NCI-H2107 treated with DMSO at 0.1 percent for 48 hours (cell line): ENCODE measurements around the gene MEGF11.
"Not testable (repeated sequence)": the region's sequence is repeated elsewhere in the genome, so short reads cannot be mapped to it uniquely, and the experiment has no call there.

Experiments used
- DNase-seq: peaks from one replicate; lab custom pipeline; 2025; ENCODE audit not compliant: unreplicated experiment; lab: John Stamatoyannopoulos, UW

The MEGF11 gene

GRCh38 chr15:65909831-65910230, 343.7 kb downstream of the MEGF11 start:
- DNase-seq: no peak

GRCh38 chr15:65908876-65909275, 344.7 kb downstream of the MEGF11 start:
- no peak for DNase-seq

- no peak for DNase-seq
These were observed 345.9 kb downstream of the MEGF11 start for GRCh38 chr15:65907661-65908060.

DNA sequence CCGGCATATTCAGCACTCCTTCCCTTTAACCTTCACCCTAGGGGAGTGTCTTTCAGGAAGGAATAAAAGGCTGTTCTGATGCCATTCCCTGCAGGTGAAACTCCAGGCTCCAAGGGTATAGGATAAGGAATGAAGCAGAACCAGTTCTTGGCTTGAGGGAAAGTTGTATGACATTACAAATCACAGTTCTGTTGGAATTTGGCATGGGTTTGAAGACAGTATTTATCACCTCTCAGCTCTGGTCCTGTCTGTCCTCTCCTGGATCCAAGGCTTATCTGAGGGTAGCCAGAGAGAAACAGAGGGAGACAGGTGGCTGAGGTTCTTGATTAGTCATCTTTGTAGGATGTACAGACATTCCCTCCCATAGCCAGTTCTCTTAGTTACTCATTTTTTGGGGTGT, 347.2 kb downstream of the MEGF11 start:
- no peak for DNase-seq

- no peak for DNase-seq
These were observed 349.2 kb downstream of the MEGF11 start for GRCh38 chr15:65904301-65904700.

- DNase-seq: peak; percentile 10
These were observed 350.1 kb downstream of the MEGF11 start for GRCh38 chr15:65903296-65904073.

DNA sequence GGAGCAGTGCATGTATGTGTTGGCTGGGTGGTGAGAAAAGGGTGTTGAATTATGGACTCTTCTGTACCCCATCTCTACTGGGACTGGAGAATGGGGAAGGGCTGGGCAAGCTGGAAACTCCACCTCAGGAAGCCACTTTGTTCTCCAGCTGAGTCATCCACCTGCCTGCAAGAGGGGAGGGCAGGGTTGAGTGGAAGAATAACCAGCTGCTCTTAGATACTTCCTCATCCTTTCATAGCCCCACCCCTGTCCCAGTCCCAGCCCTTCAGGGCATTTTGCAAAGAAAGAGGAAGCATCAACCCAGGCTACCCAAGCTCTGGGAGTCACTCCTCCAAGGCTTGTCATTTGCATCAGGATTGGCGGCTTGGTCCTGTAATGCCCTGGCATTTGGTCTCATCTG, 351.2 kb downstream of the MEGF11 start:
- DNase-seq: peak; percentile 39

DNA sequence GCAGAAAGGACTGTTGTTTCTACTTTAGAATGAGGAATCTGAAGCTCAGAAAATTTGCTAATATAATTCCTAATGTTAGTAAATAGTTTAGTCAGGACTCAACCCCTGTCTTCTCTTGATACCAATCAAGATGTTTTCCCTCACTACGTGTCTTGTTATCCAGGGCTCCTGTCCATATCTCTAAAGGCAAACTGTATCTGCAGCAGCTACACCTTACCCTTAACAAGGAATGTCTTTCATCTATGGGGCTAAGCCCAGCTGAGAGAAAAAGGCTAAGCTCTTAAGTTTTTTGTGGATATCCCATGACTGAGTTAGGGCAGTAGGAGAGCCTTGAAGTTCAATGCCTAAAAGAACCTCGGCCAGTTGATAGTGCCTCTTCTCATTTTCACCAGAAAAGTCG, 351.7 kb downstream of the MEGF11 start:
- DNase-seq: no peak

DNA sequence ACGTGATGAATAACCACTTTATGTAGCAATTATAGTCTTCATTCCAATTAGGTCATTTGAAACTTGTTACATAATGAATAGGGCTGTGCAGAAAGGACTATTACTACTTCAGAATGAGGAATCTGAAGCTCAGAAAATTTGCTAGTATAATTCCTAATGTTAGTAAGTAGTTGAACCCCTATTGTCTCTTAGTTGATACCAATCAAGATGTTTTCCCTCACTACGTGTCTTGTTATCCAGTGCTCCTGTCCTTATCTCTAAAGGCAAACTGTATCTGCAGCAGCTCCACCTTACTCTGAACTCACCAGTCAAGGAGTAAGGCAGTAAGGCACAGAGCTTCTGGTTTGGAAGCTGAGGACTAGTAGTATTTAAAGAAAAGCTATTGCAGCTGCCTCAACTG, 352.2 kb downstream of the MEGF11 start:
- no peak for DNase-seq

DNA sequence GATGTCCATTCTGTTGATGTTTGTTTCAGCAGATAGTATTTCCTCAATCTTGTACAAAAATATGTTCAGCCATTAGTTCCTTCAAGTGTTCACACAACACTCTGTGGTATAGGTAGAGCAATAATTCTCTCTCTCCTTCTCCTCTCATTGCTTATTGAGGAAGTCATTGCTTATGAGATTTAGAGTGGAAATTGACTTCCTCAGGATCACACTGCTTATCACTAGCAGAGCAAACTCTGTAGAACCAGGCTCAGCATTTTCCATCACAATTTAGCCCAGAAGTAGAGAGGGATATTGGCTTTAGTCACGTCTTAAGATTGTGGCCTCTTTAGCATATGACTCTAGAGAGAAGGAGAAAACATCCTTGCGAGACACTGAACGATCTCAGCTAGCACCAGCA, 353.1 kb downstream of the MEGF11 start:
- DNase-seq: no peak

- no peak for DNase-seq
These were observed 357.3 kb downstream of the MEGF11 start for GRCh38 chr15:65896236-65896635.

DNA sequence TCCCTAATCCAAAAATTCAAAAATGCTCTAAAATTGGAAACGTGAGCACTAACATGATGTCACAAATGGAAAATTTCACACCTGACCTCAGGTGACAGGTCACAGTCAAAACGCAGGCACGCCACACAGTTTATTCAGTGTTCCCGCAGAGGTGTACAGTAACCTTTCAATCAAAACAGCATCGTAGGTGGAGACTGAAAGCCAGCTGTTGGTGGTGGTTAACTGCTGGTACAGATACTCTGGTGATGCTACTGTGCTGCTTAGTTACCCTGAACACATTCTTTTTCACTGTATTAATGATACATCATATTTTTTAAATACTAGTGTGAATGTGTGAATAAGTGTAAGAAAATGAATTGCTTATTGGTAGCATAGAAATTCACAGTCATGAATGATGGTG, 360.5 kb downstream of the MEGF11 start:
- no peak for DNase-seq

- DNase-seq: no peak
These were observed 364.6 kb downstream of the MEGF11 start for GRCh38 chr15:65888981-65889380.

DNA sequence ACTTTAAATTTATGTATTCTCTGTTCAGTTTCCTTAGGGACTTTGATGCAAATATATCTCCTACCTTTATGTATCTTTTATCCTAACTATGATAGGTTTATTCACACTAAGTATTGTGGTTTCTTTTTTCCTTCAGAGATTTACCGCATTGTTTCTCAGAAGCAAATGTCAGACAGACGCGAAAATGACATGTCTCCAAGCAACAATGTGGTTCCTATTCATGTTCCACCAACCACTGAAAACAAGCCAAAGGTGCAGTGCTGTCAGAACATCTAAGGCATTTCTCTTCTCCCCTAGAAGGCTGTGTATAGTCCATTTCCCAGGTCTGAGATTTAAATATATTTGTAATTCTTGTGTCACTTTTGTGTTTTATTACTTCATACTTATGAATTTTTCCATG, 366.0 kb downstream of the MEGF11 start:
- DNase-seq: no peak

GRCh38 chr15:65885668-65886218, 367.8 kb downstream of the MEGF11 start:
- no peak for DNase-seq

DNA sequence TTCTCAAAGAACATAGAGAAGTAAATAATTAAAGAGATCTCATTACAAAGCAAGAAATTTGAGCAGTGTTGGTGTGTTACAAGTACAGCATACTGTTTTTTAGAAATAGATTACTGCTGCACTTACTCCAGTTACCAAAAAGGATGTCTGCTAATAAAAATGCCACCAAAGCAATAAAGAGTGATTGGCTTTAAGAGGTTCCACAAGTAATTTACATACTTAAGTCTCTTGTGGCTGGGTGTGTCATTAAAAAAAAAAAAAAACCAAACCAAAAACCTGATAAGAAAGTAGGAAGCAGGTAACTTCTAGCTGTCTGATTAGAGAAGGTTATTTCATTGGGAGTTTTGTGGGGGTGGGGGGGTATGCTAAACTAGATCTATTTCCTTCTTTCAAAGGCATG, 369.0 kb downstream of the MEGF11 start:
- peak; percentile 14 for DNase-seq

DNA sequence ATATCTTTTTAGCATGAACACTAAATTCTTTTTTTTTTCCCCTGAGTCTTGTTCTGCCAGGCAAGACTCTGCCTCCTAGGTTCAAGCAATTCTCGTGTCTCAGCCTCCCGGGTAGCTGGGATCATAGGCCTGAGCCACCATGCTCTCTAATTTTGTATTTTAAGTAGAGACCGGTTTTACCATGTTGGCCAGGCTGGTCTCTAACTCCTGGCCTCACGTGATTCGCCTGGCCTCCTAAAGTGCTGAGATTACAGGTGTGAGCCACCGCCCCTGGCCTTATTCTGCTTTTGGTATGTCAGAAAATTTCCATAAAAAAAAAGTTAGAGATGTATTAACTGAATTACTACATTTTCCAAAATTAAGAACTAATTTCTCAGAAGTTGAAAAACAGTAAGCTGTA, 370.0 kb downstream of the MEGF11 start:
- DNase-seq: no peak

GRCh38 chr15:65881766-65882434, 371.6 kb downstream of the MEGF11 start:
- no peak for DNase-seq

DNA sequence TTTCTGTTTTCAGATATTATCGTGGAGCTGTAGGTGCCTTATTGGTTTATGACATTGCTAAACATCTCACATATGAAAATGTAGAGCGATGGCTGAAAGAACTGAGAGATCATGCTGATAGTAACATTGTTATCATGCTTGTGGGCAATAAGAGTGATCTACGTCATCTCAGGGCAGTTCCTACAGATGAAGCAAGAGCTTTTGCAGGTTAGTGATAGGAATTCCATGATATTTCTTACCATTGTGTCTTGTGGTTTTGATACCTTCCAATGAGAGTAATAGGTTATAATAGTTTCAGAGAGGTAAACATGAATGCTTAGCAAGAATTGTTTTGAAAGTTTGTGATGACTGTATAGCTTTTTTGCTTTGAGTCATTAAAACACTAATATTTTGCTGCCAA, 375.8 kb downstream of the MEGF11 start:
- DNase-seq: no peak

DNA sequence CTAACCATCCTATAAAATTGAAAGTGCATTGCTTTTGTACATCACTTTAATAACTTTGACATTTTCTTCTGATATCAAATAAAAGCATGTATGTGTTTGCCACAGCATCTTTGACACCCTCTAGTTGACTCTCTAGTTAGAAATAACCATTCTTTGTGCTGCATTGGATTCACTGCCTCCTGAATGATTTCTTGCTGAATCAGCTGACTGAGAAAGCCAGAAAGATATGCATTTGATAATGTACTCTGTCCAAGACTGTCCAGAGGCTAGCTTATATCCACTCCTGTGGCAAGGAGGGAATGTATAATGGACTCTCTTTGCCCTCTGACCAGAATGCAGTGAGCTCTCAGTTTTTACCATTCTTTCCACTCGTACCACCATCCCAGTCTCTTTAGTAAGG, 378.1 kb downstream of the MEGF11 start:
- DNase-seq: no peak

- DNase-seq: no peak
These were observed 380.3 kb downstream of the MEGF11 start for GRCh38 chr15:65873256-65873655.

DNA sequence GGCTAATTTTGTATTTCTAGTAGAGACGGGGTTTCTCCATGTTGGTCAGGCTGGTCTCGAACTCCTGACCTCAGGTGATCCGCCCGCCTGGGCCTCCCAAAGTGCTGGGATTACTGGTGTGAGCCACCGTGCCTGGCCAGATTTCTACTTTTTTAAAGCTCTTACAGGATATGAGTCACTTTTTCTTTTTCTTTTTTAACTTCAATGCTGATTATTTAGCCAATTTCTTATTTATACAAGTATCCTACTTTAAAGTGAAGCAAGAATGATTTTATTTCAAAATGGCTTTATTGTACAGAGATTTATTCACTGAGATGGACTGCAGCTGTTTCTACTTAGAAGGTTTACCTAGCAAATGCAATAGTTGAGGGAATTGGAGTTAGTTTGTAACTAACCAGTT, 381.0 kb downstream of the MEGF11 start:
- DNase-seq: not testable (repeated sequence)
